ENCODE results near the gene SMARCAD1.

Gene SMARCAD1

GRCh38 chr4:94325835-94326234 is 118.2 kb downstream of the SMARCAD1 start (continued):
- TF ChIP-seq ZNF664 (tag by site-specific recombination; IDR thresholded peaks at IDR 0.05) = no peak
- TF ChIP-seq GLI2 (tag by site-specific recombination; IDR thresholded peaks at IDR 0.05; ENCODE audit: borderline replicate concordance, low read depth) = no peak
- TF ChIP-seq TRIM28 (IDR thresholded peaks at IDR 0.05; ENCODE audit: borderline replicate concordance, low read length) = peak; percentile 40; the same call in 1 of the 2 replicates

GRCh38 chr4:94329933-94330332 is 122.3 kb downstream of the SMARCAD1 start:
- no peak overlapping the region for H3K27ac ChIP-seq (ENCODE audit: extremely low read depth, low read depth, low read length)
- CTCF ChIA-PET = no interaction called here
- POLR2A ChIA-PET = no interaction called here
- no peaks in the 10 kb centered on the region for H3K36me3 ChIP-seq (ENCODE audit: control insufficient read depth in 2 of 2, insufficient read depth in 1 of 2, low read length in 2 of 2)
- no peak overlapping the region for H3K4me3 ChIP-seq (ENCODE audit: low read depth, low read length)
- H3K4me1 ChIP-seq (ENCODE audit: control insufficient read depth, insufficient read depth, low read length) = no peaks in the 10 kb centered on the region
- no peaks in the 10 kb centered on the region for H3K9me3 ChIP-seq (ENCODE audit: control insufficient read depth, insufficient read depth, low read depth, low read length)
- TF ChIP-seq ZNF521 (tag by site-specific recombination; IDR thresholded peaks at IDR 0.05) = no peak
- no peak for TF ChIP-seq ZNF146 (tag by site-specific recombination; IDR thresholded peaks at IDR 0.05)
- no peak for TF ChIP-seq ZFP69B (tag by site-specific recombination; IDR thresholded peaks at IDR 0.05)
- TF ChIP-seq ZNF560 (tag by site-specific recombination; IDR thresholded peaks at IDR 0.05; ENCODE audit: borderline replicate concordance) = no peak
- TF ChIP-seq ZNF585B (tag by site-specific recombination; IDR thresholded peaks at IDR 0.05) = no peak
- TF ChIP-seq ZFP37 (tag by site-specific recombination; IDR thresholded peaks at IDR 0.05) = no peak
- TF ChIP-seq ZNF433 (tag by site-specific recombination; IDR thresholded peaks at IDR 0.05; ENCODE audit: low read depth) = no peak
- no peak for TF ChIP-seq ZNF704 (tag by site-specific recombination; IDR thresholded peaks at IDR 0.05)
- TF ChIP-seq FEZF1 (tag by site-specific recombination; IDR thresholded peaks at IDR 0.05) = no peak
- no peak for TF ChIP-seq ZNF248 (tag by site-specific recombination; IDR thresholded peaks at IDR 0.05)
- no peak for TF ChIP-seq ZNF629 (tag by site-specific recombination; IDR thresholded peaks at IDR 0.05)
- no peak for TF ChIP-seq ZNF639 (tag by site-specific recombination; IDR thresholded peaks at IDR 0.05)
- no peak for TF ChIP-seq SETDB1 (IDR thresholded peaks at IDR 0.05; ENCODE audit: insufficient read length, low read length)
- no peak for TF ChIP-seq ZNF18 (tag by site-specific recombination; IDR thresholded peaks at IDR 0.05)
- TF ChIP-seq ZNF23 (tag by site-specific recombination; IDR thresholded peaks at IDR 0.05; ENCODE audit: borderline replicate concordance) = no peak
- no peak for TF ChIP-seq ZSCAN30 (tag by site-specific recombination; IDR thresholded peaks at IDR 0.05)
- no peak for TF ChIP-seq ZNF544 (tag by site-specific recombination; IDR thresholded peaks at IDR 0.05)
- TF ChIP-seq TSHZ1 (tag by site-specific recombination; IDR thresholded peaks at IDR 0.05; ENCODE audit: borderline replicate concordance) = no peak
